PC-9 (cell line): ENCODE results near the gene HNRNPC. TPM values are rescaled to one million over a fixed set of nuclear protein-coding genes. Genes with fewer than 3 reads are reported as not detected.

Experiments used
- BruUV-seq: library from RNA; stranded (reverse); fragments of 400-500 nt; replicated peaks from 2 replicates; lab custom pipeline; 2021; lab: Mats Ljungman, UMichigan
- CTCF ChIA-PET: fragments of 300-600 bp; sonication (Branson Sonifier 250); formaldehyde crosslinking; loops from one replicate; lab custom pipeline; 2022; ENCODE audit warnings: antibody characterized with exemption; lab: Charles Lee
- POLR2A ChIA-PET: fragments of 300-600 bp; sonication (Branson Sonifier 250); formaldehyde crosslinking; loops from one replicate; lab custom pipeline; 2022; ENCODE audit warnings: antibody characterized with exemption; ENCODE audit not compliant: unreplicated experiment; lab: Charles Lee
- DNase-seq, 2 experiments: peaks; one replicate each; pipeline versions ENCODE4 v3.0.0 to v3.0.0-alpha.2; 2015 to 2022; ENCODE audit warnings: mixed read lengths in 1 of 2
- H2AFZ ChIP-seq: fragments of 200-600 bp; sonication (generic); 2 replicates; pipeline ENCODE4 v1.8.1; 2017; ENCODE audit warnings: antibody characterized with exemption
- H3F3A ChIP-seq: fragments of 200-600 bp; sonication (generic); 2 replicates; pipeline ENCODE4 v1.8.1; 2017; ENCODE audit warnings: antibody characterized with exemption, mild to moderate bottlenecking, low read depth; ENCODE audit not compliant: insufficient read depth
- H3K27ac ChIP-seq: fragments of 200-600 bp; sonication (generic); 2 replicates; pipeline ENCODE4 v1.6.1; 2016; ENCODE audit warnings: mixed run types
- H3K27me3 ChIP-seq: fragments of 200-600 bp; sonication (generic); 2 replicates; pipeline ENCODE4 v1.6.1; 2016; ENCODE audit warnings: low read depth, mixed run types; ENCODE audit not compliant: insufficient read depth
- H3K36me3 ChIP-seq: fragments of 200-600 bp; sonication (generic); 2 replicates; pipeline ENCODE4 v1.6.1; 2016; ENCODE audit warnings: low read depth, mixed run types
- H3K4me1 ChIP-seq: fragments of 200-600 bp; sonication (generic); replicated peaks from 2 replicates; pipeline ENCODE4 v1.6.1; 2016; ENCODE audit warnings: mixed run types; ENCODE audit not compliant: insufficient read depth
- H3K4me2 ChIP-seq: fragments of 200-600 bp; sonication (generic); 2 replicates; pipeline ENCODE4 v1.6.1; 2017; ENCODE audit warnings: mixed run types
- H3K4me3 ChIP-seq: fragments of 200-600 bp; sonication (generic); 2 replicates; pipeline ENCODE4 v1.6.1; 2016; ENCODE audit warnings: mixed run types
- H3K79me2 ChIP-seq: fragments of 200-600 bp; sonication (generic); 2 replicates; pipeline ENCODE4 v1.6.1; 2017; ENCODE audit warnings: low read depth, mixed run types
- H3K9me2 ChIP-seq: fragments of 200-600 bp; sonication (generic); 2 replicates; pipeline ENCODE4 v1.8.1; 2017; ENCODE audit warnings: mild to moderate bottlenecking; ENCODE audit not compliant: insufficient read depth
- H3K9me3 ChIP-seq: fragments of 200-600 bp; sonication (generic); 2 replicates; pipeline ENCODE4 v1.8.1; 2016; ENCODE audit warnings: low read depth; ENCODE audit not compliant: insufficient read depth
- H4K20me1 ChIP-seq: fragments of 200-600 bp; sonication (generic); 2 replicates; pipeline ENCODE4 v1.8.1; 2017; ENCODE audit not compliant: insufficient read depth
- CTCF ChIP-seq: fragments of 200-600 bp; sonication (generic); conservative IDR thresholded peaks from 2 replicates; pipeline ENCODE4 v1.6.1; 2017; ENCODE audit warnings: mixed run types, antibody characterized with exemption, mild to moderate bottlenecking, moderate library complexity
- EZH2 ChIP-seq: fragments of 200-600 bp; sonication (generic); IDR thresholded peaks from 2 replicates; pipeline ENCODE4 v1.8.0; 2017; ENCODE audit warnings: antibody characterized with exemption, low read depth
- intact Hi-C: fragments of 100-400 bp; cut with micrococcal nuclease; formaldehyde crosslinking; loops from one replicate; pipeline ENCODE4 v1.10.0; 2022; ENCODE audit not compliant: unreplicated experiment
- total RNA-seq: library from RNA; stranded (reverse); gene quantifications from 2 replicates; pipeline ENCODE4 v1.2.3, GENCODE V29; 2021

Gene HNRNPC
- total RNA-seq, 1 experiment from 2014 or later = 550 TPM

GRCh38 chr14:21201732-21202462 lies 67.3 kb downstream of the HNRNPC start:
- H3K36me3 ChIP-seq = peaks cover 15% of the 10 kb centered on the region
- H3K27me3 ChIP-seq = no peaks in the 10 kb centered on the region
- intact Hi-C loops = no loop called here
- no peak overlapping the region for H3K27ac ChIP-seq
- H3K79me2 ChIP-seq = no peaks in the 10 kb centered on the region
- POLR2A ChIA-PET = no interaction called here
- no peak for TF ChIP-seq CTCF
- TF ChIP-seq EZH2 = no peak
- CTCF ChIA-PET = no interaction called here
- BruUV-seq = no TSS peak
- DNase-seq = no peak
- H3K4me3 ChIP-seq = no peak overlapping the region
- no peaks in the 10 kb centered on the region for H3K9me2 ChIP-seq
- H2AFZ ChIP-seq = no peak overlapping the region
- no peak overlapping the region for H3K4me2 ChIP-seq
- H3K4me1 ChIP-seq = no peaks in the 10 kb centered on the region
- peaks cover 70% of the 10 kb centered on the region for H3F3A ChIP-seq
- H3K9me3 ChIP-seq = no peaks in the 10 kb centered on the region
- peaks cover 29% of the 10 kb centered on the region for H4K20me1 ChIP-seq

GRCh38 chr14:21200752-21201461 lies 68.3 kb downstream of the HNRNPC start:
- ChIA-PET POLR2A (interaction anchor here (0.6 kb wide), 1 partner anchor 299 kb away, joined by 6 read pairs; no protein-coding TSS in a partner anchor), CTCF (no interaction called here)
- intact Hi-C loops = no loop called here
- TF ChIP-seq EZH2 (no peak), CTCF (no peak)
- DNase-seq = no peak
- Histone ChIP-seq H3K4me3 (no peak overlapping the region), H3K27me3 (no peaks in the 10 kb centered on the region), H3K4me1 (no peaks in the 10 kb centered on the region), H3K4me2 (no peak overlapping the region), H3K9me3 (no peaks in the 10 kb centered on the region), H3K9me2 (no peaks in the 10 kb centered on the region), H3K27ac (no peak overlapping the region), H2AFZ (no peak overlapping the region), H3F3A (peaks cover 60% of the 10 kb centered on the region), H4K20me1 (peaks cover 19% of the 10 kb centered on the region), H3K36me3 (peaks cover 7% of the 10 kb centered on the region; the same call in 1 of the 2 replicates), H3K79me2 (no peaks in the 10 kb centered on the region)
- no TSS peak for BruUV-seq

- Histone ChIP-seq H3K27ac (no peak overlapping the region), H3F3A (peaks cover 50% of the 10 kb centered on the region), H3K9me3 (no peaks in the 10 kb centered on the region), H3K36me3 (no peaks in the 10 kb centered on the region), H3K27me3 (no peaks in the 10 kb centered on the region), H3K9me2 (no peaks in the 10 kb centered on the region), H3K4me1 (no peaks in the 10 kb centered on the region), H3K4me2 (no peak overlapping the region), H4K20me1 (peaks cover 12% of the 10 kb centered on the region), H3K79me2 (no peaks in the 10 kb centered on the region), H2AFZ (no peak overlapping the region), H3K4me3 (no peak overlapping the region)
- DNase-seq = no peak
- no TSS peak for BruUV-seq
- CTCF ChIA-PET = no interaction called here
- TF ChIP-seq CTCF (no peak), EZH2 (no peak)
- intact Hi-C loops = no loop called here
- POLR2A ChIA-PET = no interaction called here
These were observed 69.4 kb downstream of the HNRNPC start for GRCh38 chr14:21199611-21200560.
